Esophagus squamous epithelium (tissue), 5 donors: ENCODE measurements around the gene E4F1. TPM values are rescaled to one million over a fixed set of nuclear protein-coding genes. Genes with fewer than 3 reads are reported as not detected.

Experiments
- DNase-seq: peaks from one replicate; lab custom pipeline; 2025; lab: John Stamatoyannopoulos, UW
- H3K27ac ChIP-seq, 4 donors: fragments of 200-600 bp; sonication (generic); one replicate each; pipeline ENCODE4 v1.5.1; 2016 to 2019; ENCODE audit warnings: mild to moderate bottlenecking in 1 of 4
- H3K27me3 ChIP-seq, 4 donors: fragments of 200-600 bp; sonication (generic); 1 replicate in 3 of 4; 2 replicates in 1 of 4; pipeline versions ENCODE4 v1.5.1 to v1.6.0; 2017 to 2021; ENCODE audit warnings: antibody characterized with exemption in 1 of 4
- H3K36me3 ChIP-seq, 3 donors: fragments of 200-600 bp; sonication (generic); one replicate each; pipeline ENCODE4 v1.5.1; 2016 to 2019
- H3K4me1 ChIP-seq, 3 donors: fragments of 200-600 bp; sonication (generic); one replicate each; pipeline ENCODE4 v1.5.1; 2017 to 2019
- H3K4me3 ChIP-seq, 4 donors: fragments of 200-600 bp; sonication (generic); 1 replicate in 3 of 4; 2 replicates in 1 of 4; pipeline ENCODE4 v1.5.1; 2016 to 2019; ENCODE audit warnings: mild to moderate bottlenecking in 2 of 4, moderate library complexity in 1 of 4
- H3K9me3 ChIP-seq, 3 donors: fragments of 200-600 bp; sonication (generic); one replicate each; pipeline ENCODE4 v1.5.1; 2016 to 2019
- POLR2A ChIP-seq, 4 donors: fragments of 450-650 bp; IDR thresholded peaks; one replicate each; pipeline ENCODE4 v1.6.1; 2017; ENCODE audit warnings: antibody characterized with exemption in 4 of 4, mild to moderate bottlenecking in 4 of 4, moderate library complexity in 3 of 4
- WGBS, 2 donors: methylation state at CpG; one replicate each; pipeline ENCODE4 v1.1.5; 2018; 5-methylcytosine and 5-hydroxymethylcytosine counted together
- intact Hi-C: fragments of 100-400 bp; cut with DNase I; formaldehyde crosslinking; loops from one replicate; pipeline ENCODE4 v1.15.0; 2022
- total RNA-seq, 4 donors: library from RNA; depleted of rRNA; stranded (reverse); fragments of >200 nt; gene quantifications; one replicate each; pipeline ENCODE4 v1.1.0, GENCODE V29; 2016
- TF ChIP-seq, protein P1 (sequence below), 6 experiments: fragments of 450-650 bp in 4 of 6; fragments of 200-600 bp in 2 of 6; sonication (generic) in 2 of 6; IDR thresholded peaks; one replicate each; pipeline ENCODE4 v1.5.1; 2016 to 2019; ENCODE audit warnings: antibody characterized with exemption in 6 of 6, mild to moderate bottlenecking in 4 of 6, moderate library complexity in 4 of 6
- donor health status: DM: yes; HTN: yes; CAD: no.

Gene E4F1
- total RNA-seq, 4 donors from 2014 or later, result 16.8 to 25.6 (median 19.2) TPM

DNA sequence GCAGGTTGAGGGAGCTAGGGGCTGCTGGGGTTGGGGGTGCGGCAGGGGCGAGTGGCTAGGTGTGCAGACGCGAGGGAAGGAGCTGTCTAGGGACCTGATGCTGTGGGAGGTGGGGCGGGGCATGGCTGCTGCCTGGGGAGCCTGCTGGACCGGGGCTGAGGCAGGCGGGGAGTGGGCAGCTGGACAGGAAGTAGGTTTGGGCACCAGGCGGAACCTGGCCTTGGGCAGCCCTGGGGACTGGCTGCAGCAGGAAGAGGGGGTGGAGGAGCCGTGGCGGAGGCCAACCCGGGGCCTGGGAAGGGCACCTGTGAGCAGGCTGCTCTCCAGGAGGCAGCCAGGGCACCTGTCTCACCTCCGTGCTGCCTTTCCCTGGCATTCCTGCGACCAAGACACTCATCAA is 7.0 kb downstream of the E4F1 start:
- intact Hi-C loops, result no loop called here
- Histone ChIP-seq H3K4me3 (no peak overlapping the region), H3K27ac (no peak overlapping the region), H3K27me3 (peaks cover 0 to 15% (median 0%) of the 10 kb centered on the region in 4 donors), H3K4me1 (peaks cover under 1 to 40% (median 21%) of the 10 kb centered on the region in 3 donors), H3K9me3 (no peaks in the 10 kb centered on the region), H3K36me3 (peaks cover 54 to 87% (median 59%) of the 10 kb centered on the region in 3 donors)
- TF ChIP-seq POLR2A (IDR thresholded peaks at IDR 0.05), result no peak
- TF ChIP-seq, protein P1, sequence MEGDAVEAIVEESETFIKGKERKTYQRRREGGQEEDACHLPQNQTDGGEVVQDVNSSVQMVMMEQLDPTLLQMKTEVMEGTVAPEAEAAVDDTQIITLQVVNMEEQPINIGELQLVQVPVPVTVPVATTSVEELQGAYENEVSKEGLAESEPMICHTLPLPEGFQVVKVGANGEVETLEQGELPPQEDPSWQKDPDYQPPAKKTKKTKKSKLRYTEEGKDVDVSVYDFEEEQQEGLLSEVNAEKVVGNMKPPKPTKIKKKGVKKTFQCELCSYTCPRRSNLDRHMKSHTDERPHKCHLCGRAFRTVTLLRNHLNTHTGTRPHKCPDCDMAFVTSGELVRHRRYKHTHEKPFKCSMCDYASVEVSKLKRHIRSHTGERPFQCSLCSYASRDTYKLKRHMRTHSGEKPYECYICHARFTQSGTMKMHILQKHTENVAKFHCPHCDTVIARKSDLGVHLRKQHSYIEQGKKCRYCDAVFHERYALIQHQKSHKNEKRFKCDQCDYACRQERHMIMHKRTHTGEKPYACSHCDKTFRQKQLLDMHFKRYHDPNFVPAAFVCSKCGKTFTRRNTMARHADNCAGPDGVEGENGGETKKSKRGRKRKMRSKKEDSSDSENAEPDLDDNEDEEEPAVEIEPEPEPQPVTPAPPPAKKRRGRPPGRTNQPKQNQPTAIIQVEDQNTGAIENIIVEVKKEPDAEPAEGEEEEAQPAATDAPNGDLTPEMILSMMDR (IDR thresholded peaks at IDR 0.05), result no peak
- WGBS, 2 donors, result 88 to 92% methylated on average over 7 to 10 of the region's 13 CpGs
- DNase-seq, result no peak

DNA sequence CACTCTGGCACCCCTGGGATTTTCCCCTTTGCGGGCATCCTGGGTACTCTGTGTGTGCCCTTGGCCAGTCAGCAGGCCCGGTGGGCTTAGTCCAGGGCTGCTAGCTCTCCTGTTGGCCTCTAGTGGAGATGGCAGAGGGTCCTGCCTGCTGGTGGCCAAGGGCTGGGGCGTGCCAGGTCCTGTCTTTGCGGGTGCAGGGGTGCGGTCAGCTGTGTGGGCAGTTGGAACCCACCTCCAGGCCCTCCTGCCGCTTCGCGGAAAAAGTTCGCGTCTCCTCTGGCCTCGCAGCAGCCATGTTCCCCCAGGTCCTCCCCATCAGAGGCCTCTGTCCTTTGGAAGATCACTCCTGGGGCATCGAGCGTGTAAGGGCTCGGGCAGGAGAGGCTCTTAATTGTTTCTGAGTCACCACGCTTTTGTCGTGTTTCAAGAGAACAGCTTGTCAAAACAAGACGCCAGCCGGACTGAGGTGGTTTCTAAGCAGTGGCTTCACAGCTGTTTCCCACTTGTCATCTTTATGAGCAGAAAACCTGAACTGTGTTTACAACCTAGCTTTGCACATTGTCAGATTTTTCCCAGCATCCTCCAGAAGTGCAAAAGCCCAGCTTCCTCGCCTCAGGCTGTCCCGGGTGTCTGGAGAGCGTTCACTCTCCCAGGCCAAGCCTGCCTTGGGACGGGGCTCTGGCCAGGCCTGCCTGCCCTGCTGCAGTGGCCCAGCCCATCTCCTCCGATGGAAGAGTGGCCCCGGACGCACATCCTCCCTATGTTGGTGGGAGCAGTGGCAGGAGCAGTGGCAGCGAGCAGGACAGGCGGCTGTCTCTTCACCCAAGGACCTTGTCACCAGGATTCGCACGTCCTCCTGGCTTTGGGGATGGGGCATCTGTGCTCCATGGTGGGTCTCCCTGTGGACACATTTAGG is 7.9 kb downstream of the E4F1 start:
- H3K9me3 ChIP-seq, result no peaks in the 10 kb centered on the region
- H3K27me3 ChIP-seq, result peaks cover 0 to 24% (median 2%) of the 10 kb centered on the region in 4 donors
- no peak overlapping the region for H3K27ac ChIP-seq
- H3K36me3 ChIP-seq, result peaks cover 58 to 95% (median 62%) of the 10 kb centered on the region in 3 donors
- no peak overlapping the region for H3K4me3 ChIP-seq
- TF ChIP-seq, protein P1 (IDR thresholded peaks at IDR 0.05), result no peak
- TF ChIP-seq POLR2A (IDR thresholded peaks at IDR 0.05), result no peak
- 61% methylated on average over 15 to 16 of the region's 29 CpGs for WGBS, 2 donors
- DNase-seq, result no peak
- intact Hi-C loops, result no loop called here
- H3K4me1 ChIP-seq, result peaks cover 4 to 40% (median 15%) of the 10 kb centered on the region in 3 donors

DNA sequence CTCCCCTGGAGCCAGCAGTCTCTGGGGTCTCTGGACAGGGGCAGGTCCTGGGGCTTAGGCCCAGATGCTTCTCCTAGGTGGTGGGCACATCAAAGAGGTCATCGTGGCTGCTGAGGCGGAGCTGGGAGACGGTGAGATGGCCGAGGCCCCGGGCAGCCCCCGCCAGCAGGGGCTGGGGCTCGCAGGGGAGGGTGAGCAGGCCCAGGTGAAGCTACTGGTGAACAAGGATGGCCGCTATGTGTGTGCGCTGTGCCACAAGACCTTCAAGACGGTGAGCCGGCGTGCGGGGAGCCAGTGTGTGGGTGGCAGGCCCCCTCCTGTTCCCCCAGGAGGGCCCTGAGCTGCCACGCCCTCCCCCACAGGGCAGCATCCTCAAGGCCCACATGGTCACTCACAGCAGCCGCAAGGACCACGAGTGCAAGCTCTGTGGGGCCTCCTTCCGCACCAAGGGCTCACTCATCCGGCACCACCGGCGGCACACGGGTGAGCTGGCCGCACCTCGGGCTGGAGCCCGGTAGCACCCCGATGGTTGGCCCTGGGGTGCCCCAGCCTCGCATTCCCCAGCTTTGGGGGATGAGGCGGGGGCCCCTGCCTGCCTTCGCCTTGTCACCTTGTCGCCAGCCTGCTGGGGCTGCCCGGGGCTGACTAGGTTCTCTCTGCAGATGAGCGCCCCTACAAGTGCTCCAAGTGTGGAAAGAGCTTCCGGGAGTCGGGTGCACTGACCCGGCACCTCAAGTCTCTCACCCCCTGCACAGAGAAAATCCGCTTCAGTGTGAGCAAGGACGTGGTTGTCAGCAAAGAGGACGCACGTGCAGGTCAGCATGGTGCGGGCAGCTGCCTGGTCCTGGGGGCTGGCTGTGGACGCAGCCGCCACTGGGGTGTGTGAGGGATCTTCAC is 9.0 kb downstream of the E4F1 start:
- Histone ChIP-seq H3K27me3 (peaks cover 6 to 34% (median 12%) of the 10 kb centered on the region in 4 donors), H3K4me3 (no peak overlapping the region), H3K4me1 (peaks cover 15 to 40% (median 24%) of the 10 kb centered on the region in 3 donors), H3K9me3 (no peaks in the 10 kb centered on the region), H3K36me3 (peaks cover 58 to 86% (median 62%) of the 10 kb centered on the region in 3 donors), H3K27ac (no peak overlapping the region)
- 40 to 85% methylated on average over 1 to 14 of the region's 41 CpGs for WGBS, 2 donors
- no peak for DNase-seq
- no peak for TF ChIP-seq POLR2A (IDR thresholded peaks at IDR 0.05)
- TF ChIP-seq, protein P1 (IDR thresholded peaks at IDR 0.05), result no peak
- intact Hi-C loops, result no loop called here

DNA sequence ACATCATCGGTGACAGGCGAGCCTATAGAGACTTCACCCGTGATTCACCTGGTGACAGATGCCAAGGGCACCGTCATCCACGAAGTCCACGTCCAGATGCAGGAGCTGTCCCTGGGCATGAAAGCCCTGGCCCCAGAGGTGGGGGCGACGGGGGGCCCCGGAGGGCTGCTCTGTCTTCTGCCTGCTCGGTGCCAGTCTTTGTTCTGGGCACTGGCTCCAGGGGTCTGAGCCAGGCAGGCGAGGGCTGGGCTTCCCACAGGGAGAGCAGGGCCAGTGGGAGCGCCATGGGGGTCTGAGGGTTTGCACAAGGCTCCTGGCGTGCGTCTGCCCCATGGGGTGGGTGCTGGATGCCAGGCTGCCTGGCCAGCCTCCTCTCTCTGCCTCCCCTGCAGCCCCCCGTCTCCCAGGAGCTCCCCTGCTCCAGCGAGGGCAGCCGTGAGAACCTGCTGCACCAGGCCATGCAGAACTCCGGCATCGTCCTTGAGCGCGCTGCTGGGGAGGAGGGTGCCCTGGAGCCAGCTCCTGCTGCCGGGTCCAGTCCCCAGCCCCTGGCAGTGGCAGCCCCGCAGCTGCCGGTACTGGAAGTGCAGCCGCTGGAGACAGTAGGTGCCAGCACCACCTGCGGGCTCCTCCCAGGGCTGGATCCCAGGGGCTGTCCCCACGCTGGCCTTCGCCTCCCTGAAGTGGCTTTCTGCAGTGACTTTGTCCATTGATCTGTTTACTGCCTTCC is 9.8 kb downstream of the E4F1 start:
- H3K27ac ChIP-seq, result no peak overlapping the region
- TF ChIP-seq, protein P1 (IDR thresholded peaks at IDR 0.05), result no peak
- TF ChIP-seq POLR2A (IDR thresholded peaks at IDR 0.05), result no peak
- peaks cover 7 to 43% (median 13%) of the 10 kb centered on the region in 4 donors for H3K27me3 ChIP-seq
- WGBS, 2 donors, result 91% methylated on average over 7 of the region's 28 CpGs; no CpG with 5 or more reads in 1 of the 2 donors
- intact Hi-C loops, result no loop called here
- H3K4me1 ChIP-seq, result peaks cover 22 to 48% (median 30%) of the 10 kb centered on the region in 3 donors
- H3K36me3 ChIP-seq, result peaks cover 58 to 79% (median 62%) of the 10 kb centered on the region in 3 donors
- no peak for DNase-seq
- no peaks in the 10 kb centered on the region for H3K9me3 ChIP-seq
- no peak overlapping the region for H3K4me3 ChIP-seq
